Measurements from ENCODE around the gene YPEL1.

- TF ChIP-seq, protein P1, sequence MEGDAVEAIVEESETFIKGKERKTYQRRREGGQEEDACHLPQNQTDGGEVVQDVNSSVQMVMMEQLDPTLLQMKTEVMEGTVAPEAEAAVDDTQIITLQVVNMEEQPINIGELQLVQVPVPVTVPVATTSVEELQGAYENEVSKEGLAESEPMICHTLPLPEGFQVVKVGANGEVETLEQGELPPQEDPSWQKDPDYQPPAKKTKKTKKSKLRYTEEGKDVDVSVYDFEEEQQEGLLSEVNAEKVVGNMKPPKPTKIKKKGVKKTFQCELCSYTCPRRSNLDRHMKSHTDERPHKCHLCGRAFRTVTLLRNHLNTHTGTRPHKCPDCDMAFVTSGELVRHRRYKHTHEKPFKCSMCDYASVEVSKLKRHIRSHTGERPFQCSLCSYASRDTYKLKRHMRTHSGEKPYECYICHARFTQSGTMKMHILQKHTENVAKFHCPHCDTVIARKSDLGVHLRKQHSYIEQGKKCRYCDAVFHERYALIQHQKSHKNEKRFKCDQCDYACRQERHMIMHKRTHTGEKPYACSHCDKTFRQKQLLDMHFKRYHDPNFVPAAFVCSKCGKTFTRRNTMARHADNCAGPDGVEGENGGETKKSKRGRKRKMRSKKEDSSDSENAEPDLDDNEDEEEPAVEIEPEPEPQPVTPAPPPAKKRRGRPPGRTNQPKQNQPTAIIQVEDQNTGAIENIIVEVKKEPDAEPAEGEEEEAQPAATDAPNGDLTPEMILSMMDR (conservative IDR thresholded peaks at IDR 0.05; ENCODE audit: low read depth, low read length): no peak
- TF ChIP-seq EZH2 (IDR thresholded peaks at IDR 0.05; ENCODE audit: borderline replicate concordance, low read depth, low read length, poor library complexity, severe bottlenecking): no peak
Observed at GRCh38 chr22:21665047-21665851, 70.3 kb downstream of the YPEL1 start.

All from A673 (cell line).